Measurements from ENCODE around the gene RALY.

DNA sequence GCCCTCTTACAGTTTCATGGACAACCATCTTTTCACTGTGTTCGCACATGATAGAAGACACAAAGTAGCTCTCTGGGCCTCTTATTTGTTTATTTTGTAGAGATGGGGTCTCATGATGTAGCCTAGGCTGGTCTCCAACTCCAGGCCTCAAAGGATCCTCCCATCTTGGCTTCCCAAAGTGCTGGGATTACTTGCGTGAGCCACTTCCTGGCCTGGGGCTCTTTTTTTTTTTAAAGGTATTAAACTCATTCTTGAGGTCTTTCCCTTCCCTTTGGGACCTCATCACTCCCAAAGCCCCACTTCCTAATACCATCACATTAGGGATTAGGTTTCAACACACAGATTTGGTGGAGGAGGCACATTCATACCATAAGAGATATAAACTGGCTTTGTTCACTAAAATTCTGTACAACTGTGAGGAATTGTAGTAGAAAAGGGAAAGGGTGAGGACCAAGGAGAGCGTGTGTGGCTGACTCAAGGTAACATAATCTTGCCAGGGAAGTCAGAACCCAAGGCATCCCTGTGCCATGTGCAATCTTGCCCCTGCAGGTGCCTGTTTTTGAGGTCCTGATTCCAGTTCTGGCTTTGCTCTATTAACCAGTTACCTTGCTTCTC, 72.9 kb downstream of the RALY start:
- TF ChIP-seq, protein P1, sequence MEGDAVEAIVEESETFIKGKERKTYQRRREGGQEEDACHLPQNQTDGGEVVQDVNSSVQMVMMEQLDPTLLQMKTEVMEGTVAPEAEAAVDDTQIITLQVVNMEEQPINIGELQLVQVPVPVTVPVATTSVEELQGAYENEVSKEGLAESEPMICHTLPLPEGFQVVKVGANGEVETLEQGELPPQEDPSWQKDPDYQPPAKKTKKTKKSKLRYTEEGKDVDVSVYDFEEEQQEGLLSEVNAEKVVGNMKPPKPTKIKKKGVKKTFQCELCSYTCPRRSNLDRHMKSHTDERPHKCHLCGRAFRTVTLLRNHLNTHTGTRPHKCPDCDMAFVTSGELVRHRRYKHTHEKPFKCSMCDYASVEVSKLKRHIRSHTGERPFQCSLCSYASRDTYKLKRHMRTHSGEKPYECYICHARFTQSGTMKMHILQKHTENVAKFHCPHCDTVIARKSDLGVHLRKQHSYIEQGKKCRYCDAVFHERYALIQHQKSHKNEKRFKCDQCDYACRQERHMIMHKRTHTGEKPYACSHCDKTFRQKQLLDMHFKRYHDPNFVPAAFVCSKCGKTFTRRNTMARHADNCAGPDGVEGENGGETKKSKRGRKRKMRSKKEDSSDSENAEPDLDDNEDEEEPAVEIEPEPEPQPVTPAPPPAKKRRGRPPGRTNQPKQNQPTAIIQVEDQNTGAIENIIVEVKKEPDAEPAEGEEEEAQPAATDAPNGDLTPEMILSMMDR (IDR thresholded peaks at IDR 0.05 in 2 of 3, conservative IDR thresholded peaks at IDR 0.05 in 1 of 3; ENCODE audit: control insufficient read depth in 2 of 3, extremely low read depth in 1 of 3, insufficient read depth in 1 of 3, low read depth in 3 of 3, low read length in 3 of 3), result no peak
- TF ChIP-seq, protein P2, sequence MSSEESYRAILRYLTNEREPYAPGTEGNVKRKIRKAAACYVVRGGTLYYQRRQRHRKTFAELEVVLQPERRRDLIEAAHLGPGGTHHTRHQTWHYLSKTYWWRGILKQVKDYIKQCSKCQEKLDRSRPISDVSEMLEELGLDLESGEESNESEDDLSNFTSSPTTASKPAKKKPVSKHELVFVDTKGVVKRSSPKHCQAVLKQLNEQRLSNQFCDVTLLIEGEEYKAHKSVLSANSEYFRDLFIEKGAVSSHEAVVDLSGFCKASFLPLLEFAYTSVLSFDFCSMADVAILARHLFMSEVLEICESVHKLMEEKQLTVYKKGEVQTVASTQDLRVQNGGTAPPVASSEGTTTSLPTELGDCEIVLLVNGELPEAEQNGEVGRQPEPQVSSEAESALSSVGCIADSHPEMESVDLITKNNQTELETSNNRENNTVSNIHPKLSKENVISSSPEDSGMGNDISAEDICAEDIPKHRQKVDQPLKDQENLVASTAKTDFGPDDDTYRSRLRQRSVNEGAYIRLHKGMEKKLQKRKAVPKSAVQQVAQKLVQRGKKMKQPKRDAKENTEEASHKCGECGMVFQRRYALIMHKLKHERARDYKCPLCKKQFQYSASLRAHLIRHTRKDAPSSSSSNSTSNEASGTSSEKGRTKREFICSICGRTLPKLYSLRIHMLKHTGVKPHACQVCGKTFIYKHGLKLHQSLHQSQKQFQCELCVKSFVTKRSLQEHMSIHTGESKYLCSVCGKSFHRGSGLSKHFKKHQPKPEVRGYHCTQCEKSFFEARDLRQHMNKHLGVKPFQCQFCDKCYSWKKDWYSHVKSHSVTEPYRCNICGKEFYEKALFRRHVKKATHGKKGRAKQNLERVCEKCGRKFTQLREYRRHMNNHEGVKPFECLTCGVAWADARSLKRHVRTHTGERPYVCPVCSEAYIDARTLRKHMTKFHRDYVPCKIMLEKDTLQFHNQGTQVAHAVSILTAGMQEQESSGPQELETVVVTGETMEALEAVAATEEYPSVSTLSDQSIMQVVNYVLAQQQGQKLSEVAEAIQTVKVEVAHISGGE (CRISPR knock-in tag; IDR thresholded peaks at IDR 0.05), result no peak
- TF ChIP-seq NR2C2 (IDR thresholded peaks at IDR 0.05; ENCODE audit: borderline replicate concordance, control insufficient read depth, insufficient read length, low read depth), result no peak
- TF ChIP-seq, protein P3, sequence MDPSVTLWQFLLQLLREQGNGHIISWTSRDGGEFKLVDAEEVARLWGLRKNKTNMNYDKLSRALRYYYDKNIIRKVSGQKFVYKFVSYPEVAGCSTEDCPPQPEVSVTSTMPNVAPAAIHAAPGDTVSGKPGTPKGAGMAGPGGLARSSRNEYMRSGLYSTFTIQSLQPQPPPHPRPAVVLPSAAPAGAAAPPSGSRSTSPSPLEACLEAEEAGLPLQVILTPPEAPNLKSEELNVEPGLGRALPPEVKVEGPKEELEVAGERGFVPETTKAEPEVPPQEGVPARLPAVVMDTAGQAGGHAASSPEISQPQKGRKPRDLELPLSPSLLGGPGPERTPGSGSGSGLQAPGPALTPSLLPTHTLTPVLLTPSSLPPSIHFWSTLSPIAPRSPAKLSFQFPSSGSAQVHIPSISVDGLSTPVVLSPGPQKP (IDR thresholded peaks at IDR 0.05; ENCODE audit: low read depth, low read length), result no peak

Data from GM12878 (cell line).